Kidney (tissue), 14 donors: Measurements from ENCODE around the gene WSCD2. TPM values are rescaled to one million over a fixed set of nuclear protein-coding genes. Genes with fewer than 3 reads are reported as not detected.
A peak's percentile ranks its signal among the peaks of the same experiment; 100 is the strongest.

Experiments used
- DNase-seq, 5 donors: peaks; one replicate each; pipeline ENCODE4 v3.0.0-alpha.2; 2013 to 2020
- FAIRE-seq: peaks from 2 replicates; lab custom pipeline; 2012; peaks lifted over from hg19 to GRCh38; lab: Jason Lieb, UNC
- H3K27ac ChIP-seq, 2 donors: one replicate each; pipeline ENCODE4 v1.7.0; 2013; ENCODE audit warnings: low read depth in 2 of 2, low read length in 2 of 2, inconsistent platforms in 1 of 2
- H3K27me3 ChIP-seq: one replicate; pipeline ENCODE4 v1.7.1; 2013; ENCODE audit warnings: low read length, inconsistent platforms; ENCODE audit not compliant: control insufficient read depth, insufficient read depth
- H3K36me3 ChIP-seq, 3 donors: one replicate each; pipeline versions ENCODE4 v1.7.0 to v1.7.1; 2013; ENCODE audit warnings: low read length in 3 of 3, control low read depth in 1 of 3, inconsistent platforms in 1 of 3; ENCODE audit not compliant: insufficient read depth in 3 of 3, control insufficient read depth in 2 of 3
- H3K4me1 ChIP-seq, 3 donors: one replicate each; pipeline versions ENCODE4 v1.7.0 to v1.7.1; 2013; ENCODE audit warnings: low read length in 3 of 3, inconsistent platforms in 1 of 3, low read depth in 1 of 3; ENCODE audit not compliant: control insufficient read depth in 2 of 3, insufficient read depth in 2 of 3
- H3K4me3 ChIP-seq, 3 donors: one replicate each; pipeline versions ENCODE4 v1.7.0 to v1.8.1; 2013; ENCODE audit warnings: low read length in 3 of 3, control low read depth in 1 of 3, inconsistent platforms in 1 of 3
- H3K9ac ChIP-seq, 3 donors: one replicate each; pipeline versions ENCODE4 v1.7.0 to v1.7.1; 2013; ENCODE audit warnings: low read length in 3 of 3, control low read depth in 1 of 3, inconsistent platforms in 1 of 3
- H3K9me3 ChIP-seq, 3 donors: one replicate each; pipeline versions ENCODE4 v1.7.0 to v1.7.1; 2013; ENCODE audit warnings: low read length in 3 of 3, control low read depth in 1 of 3, inconsistent platforms in 1 of 3; ENCODE audit not compliant: control insufficient read depth in 2 of 3, insufficient read depth in 1 of 3
- intact Hi-C: fragments of 100-400 bp; cut with DNase I; formaldehyde crosslinking; loops from one replicate; pipeline ENCODE4 v1.11.1; 2022
- polyA plus RNA-seq: library from polyadenylated mRNA; stranded (reverse); fragments of 350-450 nt; fragmentation: Illumina TruSeq; extraction: RNeasy Lipid Tissue Mini Kit (QIAGEN cat#74804); gene quantifications from one replicate; pipeline ENCODE4 v1.2.3, GENCODE V29; 2014; ENCODE audit warnings: low read depth, low replicate concordance; ENCODE audit not compliant: insufficient read depth
- total RNA-seq: library from RNA; stranded (reverse); fragmentation: NEBNext Ultra II Directional; extraction: Animal tissue kit (Norgen Biotek cat#: 25700); gene quantifications from one replicate; pipeline ENCODE4 v1.2.1, GENCODE V29; 2021
- TF ChIP-seq, protein P1 (sequence below): IDR thresholded peaks from 3 replicates; pipeline ENCODE4 v1.5.1; 2012; ENCODE audit warnings: mild to moderate bottlenecking, moderate library complexity, borderline replicate concordance; ENCODE audit not compliant: insufficient read depth; ENCODE audit errors: extremely low read depth
- donor health status: control.
- donor health status: control.
- donor health status: control.
- donor health status: control.
- donor health status: control.
- donor health status: DM: yes; HTN: yes; CAD: no.
- donor health status: Normal renal cell carcinoma (clear cell type).

Gene WSCD2
- total and polyA plus RNA-seq, 2 donors from 2014 or later = 1.6 to 2.0 TPM

DNA sequence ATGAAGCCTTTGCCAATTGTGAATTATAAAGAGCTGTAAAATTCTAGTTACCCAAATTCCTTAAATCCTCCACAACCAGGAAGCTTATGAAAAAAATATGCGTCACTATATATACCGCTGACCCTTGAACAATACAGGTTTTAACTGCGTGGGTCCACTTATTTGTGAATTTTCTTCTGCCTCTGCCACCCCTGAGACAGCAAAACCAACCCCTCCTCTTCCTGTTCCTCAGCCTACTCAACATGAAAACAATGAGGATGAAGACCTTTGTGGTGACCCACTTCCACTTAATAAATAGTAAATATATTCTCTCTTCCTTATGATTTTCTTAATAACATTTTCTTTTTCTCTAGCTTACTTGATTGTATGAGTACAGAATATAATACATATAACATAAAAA, 167.9 kb downstream of the WSCD2 start:
- intact Hi-C loops = no loop called here
- Histone ChIP-seq H3K4me1 (peaks cover 0 to 6% (median 0%) of the 10 kb centered on the region in 3 donors), H3K4me3 (no peak overlapping the region), H3K9ac (no peak overlapping the region), H3K36me3 (no peaks in the 10 kb centered on the region), H3K9me3 (no peaks in the 10 kb centered on the region), H3K27ac (no peak overlapping the region), H3K27me3 (no peaks in the 10 kb centered on the region)
- TF ChIP-seq, protein P1, sequence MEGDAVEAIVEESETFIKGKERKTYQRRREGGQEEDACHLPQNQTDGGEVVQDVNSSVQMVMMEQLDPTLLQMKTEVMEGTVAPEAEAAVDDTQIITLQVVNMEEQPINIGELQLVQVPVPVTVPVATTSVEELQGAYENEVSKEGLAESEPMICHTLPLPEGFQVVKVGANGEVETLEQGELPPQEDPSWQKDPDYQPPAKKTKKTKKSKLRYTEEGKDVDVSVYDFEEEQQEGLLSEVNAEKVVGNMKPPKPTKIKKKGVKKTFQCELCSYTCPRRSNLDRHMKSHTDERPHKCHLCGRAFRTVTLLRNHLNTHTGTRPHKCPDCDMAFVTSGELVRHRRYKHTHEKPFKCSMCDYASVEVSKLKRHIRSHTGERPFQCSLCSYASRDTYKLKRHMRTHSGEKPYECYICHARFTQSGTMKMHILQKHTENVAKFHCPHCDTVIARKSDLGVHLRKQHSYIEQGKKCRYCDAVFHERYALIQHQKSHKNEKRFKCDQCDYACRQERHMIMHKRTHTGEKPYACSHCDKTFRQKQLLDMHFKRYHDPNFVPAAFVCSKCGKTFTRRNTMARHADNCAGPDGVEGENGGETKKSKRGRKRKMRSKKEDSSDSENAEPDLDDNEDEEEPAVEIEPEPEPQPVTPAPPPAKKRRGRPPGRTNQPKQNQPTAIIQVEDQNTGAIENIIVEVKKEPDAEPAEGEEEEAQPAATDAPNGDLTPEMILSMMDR = no peak
- FAIRE-seq (no peak), DNase-seq (no peak)

- TF ChIP-seq, protein P1 = no peak
- Histone ChIP-seq H3K9me3 (no peaks in the 10 kb centered on the region), H3K36me3 (no peaks in the 10 kb centered on the region), H3K4me3 (no peak overlapping the region), H3K9ac (no peak overlapping the region), H3K27ac (no peak overlapping the region), H3K27me3 (no peaks in the 10 kb centered on the region), H3K4me1 (peaks cover 0 to 10% (median 0%) of the 10 kb centered on the region in 3 donors)
- FAIRE-seq (no peak), DNase-seq (no peak)
- intact Hi-C loops = no loop called here
These were observed 168.3 kb downstream of the WSCD2 start for GRCh38 chr12:108297424-108297823.

DNA sequence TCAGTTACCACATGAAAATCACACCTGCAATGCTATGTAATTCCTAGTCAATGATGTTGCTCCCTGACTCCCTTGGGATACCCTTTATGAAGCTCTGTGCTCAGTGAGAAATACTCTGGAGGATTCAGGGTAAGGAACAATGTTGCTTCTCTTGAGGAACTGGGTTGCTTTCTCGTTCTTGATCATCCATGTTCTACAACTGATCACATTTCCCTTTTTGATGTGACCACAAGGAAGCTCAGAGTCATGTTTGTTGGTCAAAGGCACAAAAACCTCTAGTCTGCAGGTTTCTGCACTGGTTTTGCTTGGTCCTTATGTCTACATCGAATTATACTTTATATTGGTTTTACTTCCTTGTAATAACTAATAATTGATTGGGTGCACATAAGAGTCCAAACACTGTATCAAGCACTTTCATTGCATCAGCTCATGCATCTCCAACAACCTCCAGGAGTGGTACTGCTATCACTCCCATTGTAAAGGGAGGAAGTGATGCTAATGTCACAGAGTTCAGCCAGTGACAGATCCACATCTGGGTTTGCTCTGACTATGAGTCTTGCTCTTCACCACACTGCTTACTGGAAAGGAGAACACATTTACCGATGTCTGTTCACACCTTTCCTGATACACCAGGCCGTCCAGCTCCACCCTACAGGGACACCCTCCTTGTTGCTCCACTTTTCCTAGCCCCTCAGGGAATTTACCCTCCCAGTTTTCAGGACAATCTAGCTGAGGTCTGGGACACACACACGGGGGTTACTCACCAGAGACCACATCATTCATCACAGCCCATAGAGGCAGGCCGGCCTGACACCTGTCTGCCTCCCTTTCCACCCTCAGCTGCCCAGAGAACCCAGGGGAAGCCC, 169.0 kb downstream of the WSCD2 start:
- peak in 1 of 5 donors; percentile 38 for DNase-seq
- Histone ChIP-seq H3K9ac (no peak overlapping the region), H3K27ac (no peak overlapping the region), H3K4me1 (peaks cover 0 to 13% (median 4%) of the 10 kb centered on the region in 3 donors), H3K27me3 (no peaks in the 10 kb centered on the region), H3K9me3 (no peaks in the 10 kb centered on the region), H3K36me3 (no peaks in the 10 kb centered on the region), H3K4me3 (no peak overlapping the region)
- TF ChIP-seq, protein P1 = no peak
- intact Hi-C loops = no loop called here
- no peak for FAIRE-seq
